Nucleus accumbens (tissue), 56 donors: Measurements from ENCODE around the gene FGF7.
"Not testable (repeated sequence)": the region's sequence is repeated elsewhere in the genome, so short reads cannot be mapped to it uniquely, and the experiment has no call there.

Experiments
- DNase-seq, 56 donors: peaks; one replicate each; lab custom pipeline; 2025; lab: John Stamatoyannopoulos, UW

The FGF7 gene

GRCh38 chr15:49438962-49439631 is 16.1 kb downstream of the FGF7 start:
- peak in 6 of 56 donors; percentile 1 to 9 (median 2) for DNase-seq

DNA sequence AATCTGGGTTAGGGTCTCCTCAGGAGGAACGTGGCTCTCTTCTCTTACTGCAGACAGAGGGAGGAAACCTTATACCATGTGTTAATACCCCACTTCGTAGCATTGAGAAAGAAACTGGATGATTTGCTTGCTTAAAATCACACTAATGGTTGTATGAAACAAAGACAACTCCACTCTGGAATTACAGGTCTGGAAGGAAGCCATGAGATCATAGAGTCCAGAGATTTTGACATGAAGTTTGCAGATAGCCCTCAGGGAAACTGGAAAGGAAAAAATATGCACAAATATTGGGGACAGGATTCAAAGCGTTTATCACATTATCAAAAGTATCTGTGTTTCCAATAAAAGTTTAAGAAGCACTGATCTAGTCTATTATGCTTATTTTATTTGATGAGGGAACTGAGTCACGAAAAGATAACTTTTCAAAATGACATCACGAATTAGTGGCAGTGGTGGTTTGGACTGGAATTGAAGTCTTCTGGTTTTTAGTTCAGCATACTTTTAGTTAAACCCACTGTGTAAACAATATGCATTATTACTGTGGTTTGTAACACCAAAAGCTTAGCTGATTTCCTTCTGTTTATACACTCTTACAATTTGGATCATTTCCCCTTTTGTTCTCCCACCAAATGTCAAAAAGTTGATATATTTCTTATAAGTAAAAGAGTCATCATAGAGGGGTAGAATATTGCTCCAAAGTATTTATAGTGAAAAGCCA is 16.8 kb downstream of the FGF7 start:
- DNase-seq: no peak

GRCh38 chr15:49441356-49441755 is 18.3 kb downstream of the FGF7 start:
- DNase-seq: no peak

- DNase-seq: no peak
These were observed 18.8 kb downstream of the FGF7 start for GRCh38 chr15:49441816-49442215.

DNA sequence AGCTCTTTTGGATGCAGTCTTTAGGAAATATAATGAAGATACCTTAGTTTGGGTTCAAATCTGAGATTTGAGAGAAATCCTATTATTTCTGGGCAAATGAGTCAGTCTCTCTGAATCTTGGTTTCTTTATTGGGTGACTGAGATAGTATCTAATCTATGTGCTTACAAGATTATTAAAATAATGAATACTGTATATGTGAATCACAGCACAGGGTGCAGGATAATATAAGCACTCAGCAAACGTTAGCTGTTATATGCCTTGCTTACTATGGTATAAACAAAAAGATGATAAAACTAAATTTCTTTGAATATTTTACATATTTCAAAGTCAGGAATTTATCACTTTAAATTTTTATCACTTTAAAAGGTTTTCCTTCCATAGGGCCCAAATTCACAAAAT is 29.6 kb downstream of the FGF7 start:
- no peak for DNase-seq

DNA sequence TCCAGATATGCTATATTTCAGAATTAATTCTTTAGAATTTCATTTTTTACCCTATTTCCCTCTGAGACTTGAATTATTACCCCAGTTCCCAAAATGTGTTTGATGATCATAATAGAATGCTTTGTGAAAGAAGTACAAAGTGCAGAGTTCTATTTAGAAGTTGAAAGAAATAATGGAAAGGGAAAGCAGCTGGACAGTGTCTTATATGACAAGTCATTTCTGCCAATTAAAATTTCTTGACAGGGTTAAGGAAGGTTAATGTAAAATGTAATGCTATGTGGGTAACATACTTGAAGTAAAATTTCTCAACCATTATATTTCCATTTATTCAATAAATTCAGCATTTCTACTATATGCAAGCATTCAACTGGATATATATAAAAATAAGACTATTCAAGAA is 33.1 kb downstream of the FGF7 start:
- no peak for DNase-seq

- no peak for DNase-seq
These were observed 35.1 kb downstream of the FGF7 start for GRCh38 chr15:49458145-49458544.

DNA sequence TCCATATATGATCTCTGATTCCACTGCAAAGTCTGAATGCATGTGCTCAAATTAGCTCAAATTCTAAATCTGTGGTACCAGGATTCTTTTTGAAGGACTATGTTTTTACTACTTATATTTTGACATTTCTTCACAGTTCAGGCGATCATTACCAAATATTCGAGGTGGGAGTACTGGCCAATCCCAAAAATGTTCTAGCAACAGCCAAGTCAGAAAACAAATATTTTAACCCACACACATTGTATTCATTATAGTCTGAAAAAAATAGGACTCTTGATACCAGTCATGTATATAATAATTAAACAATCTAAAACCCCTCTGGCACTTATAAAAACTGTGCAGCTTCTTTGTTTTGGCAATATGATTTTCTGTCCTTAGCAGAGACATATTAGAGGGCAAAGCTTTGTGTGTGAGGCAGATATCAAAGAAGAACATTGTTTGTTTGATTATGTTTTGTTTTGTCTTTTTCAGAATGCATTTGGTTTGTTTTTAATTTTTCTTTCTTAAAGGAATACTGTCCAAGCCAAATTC is 37.4 kb downstream of the FGF7 start:
- DNase-seq: no peak

- DNase-seq: no peak
These were observed 39.3 kb downstream of the FGF7 start for GRCh38 chr15:49462232-49462844.

GRCh38 chr15:49464522-49464921 is 41.5 kb downstream of the FGF7 start:
- DNase-seq: no peak

DNA sequence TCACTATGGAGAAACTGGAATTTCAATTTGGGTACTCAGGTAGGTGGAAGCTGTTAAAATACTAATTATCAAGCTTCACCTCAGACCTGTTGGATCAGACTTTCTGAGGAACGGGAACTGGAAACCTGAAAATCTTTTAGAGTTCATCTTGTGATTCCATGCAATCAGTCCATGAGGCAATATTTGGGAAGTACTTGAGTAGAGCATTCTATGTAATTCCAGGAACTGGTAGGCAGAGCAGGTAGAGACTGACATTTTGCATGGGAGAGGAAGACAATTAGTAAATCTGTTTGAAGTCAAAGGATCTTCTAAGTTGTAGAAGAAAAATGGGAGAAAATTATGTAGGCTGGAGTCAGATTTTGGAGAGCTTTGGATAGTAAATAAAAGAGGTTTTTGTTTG is 43.1 kb downstream of the FGF7 start:
- DNase-seq: no peak

DNA sequence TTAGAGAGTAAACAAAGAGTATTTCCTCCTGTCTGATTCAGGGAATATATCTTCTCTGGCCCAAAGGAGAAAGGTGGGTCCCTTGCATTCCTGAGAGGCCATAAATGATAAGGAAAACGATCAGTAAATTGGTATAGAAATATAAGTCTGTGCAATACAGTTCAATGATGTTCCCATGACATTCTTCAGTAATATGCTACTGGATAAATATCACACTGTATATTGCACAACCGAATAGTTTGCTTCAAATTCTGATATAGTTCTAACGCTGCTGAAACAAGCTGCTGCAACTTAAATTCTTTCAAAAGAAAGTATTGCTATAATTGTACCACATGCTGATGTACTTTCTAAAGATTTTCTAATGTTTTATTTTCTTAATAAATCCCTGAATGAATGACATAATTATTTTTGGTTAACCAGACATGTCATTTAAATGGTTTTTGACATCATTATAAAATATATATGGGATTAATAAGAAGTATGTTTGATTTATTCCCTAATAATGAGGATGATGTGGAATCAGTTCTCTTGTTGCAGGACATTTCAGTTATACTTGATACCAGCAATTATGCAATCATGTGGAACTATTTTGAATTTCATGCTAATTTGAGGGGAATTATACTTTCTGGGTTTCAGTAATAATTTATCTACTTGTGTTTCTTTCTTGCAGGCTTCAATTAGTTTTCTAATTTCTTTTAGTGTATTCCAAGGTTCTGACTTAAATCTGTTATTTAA is 44.9 kb downstream of the FGF7 start:
- DNase-seq: no peak

GRCh38 chr15:49468481-49468839 is 45.4 kb downstream of the FGF7 start:
- DNase-seq: no peak

DNA sequence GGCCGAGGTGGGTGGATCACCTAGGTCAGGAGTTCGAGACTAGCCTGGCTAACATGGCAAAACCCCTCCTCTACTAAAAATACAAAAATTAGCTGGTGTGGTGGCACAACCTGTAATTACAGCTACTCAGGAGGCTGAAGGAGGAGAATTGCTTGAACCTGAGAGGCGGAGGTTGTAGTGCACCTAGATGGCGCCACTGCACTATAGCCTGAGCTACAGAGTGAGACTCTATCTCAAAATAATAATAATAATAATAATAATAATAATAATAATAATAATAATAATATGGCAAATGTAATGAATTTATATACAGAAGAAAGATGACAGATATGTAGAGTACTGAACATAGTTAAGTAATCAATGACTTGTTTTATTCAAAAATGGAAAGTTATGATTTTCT is 48.2 kb downstream of the FGF7 start:
- DNase-seq: not testable (repeated sequence)

GRCh38 chr15:49471733-49472132 is 48.7 kb downstream of the FGF7 start:
- no peak for DNase-seq

- DNase-seq: no peak
These were observed 49.3 kb downstream of the FGF7 start for GRCh38 chr15:49472338-49472737.

GRCh38 chr15:49473031-49473430 is 50.0 kb downstream of the FGF7 start:
- DNase-seq: no peak

DNA sequence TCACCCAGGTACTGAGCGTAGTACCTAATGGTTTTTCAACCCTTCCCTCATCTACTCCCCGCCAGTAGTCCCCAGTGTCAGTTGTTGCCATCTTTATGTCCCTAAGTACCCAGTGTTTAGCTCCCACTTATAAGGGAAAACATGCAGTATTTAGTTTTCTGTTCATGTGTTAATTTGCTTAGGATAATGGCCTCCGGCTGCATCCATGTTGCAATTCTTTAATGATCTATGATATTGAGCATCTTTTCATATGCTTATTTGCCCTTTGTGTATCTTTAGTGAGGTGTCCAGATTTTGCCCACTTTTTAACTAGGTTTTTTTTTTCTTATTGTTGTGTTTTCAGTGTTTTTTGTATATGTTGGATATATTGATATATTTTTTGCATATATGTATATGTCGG is 55.0 kb downstream of the FGF7 start:
- not testable (repeated sequence) for DNase-seq

DNA sequence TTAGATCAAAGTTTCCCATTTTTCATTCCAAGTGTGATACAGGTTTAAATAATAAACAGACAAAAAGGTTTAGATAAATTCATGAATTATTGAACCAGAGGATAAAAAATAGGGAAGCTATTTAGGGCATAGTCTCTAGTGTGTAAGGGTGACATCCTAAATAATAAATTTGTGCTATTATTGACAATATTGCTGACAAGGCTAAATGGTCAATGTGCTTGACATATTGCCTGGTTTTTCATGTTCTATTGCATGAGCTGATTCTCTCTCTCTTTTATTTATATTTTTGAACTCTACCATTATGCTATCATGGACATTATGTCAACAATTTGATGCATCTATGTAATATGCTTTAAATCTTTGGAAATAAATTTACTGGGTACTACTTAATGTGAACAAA is 55.9 kb downstream of the FGF7 start:
- DNase-seq: not testable (repeated sequence)

- DNase-seq: not testable (repeated sequence)
These were observed 62.4 kb downstream of the FGF7 start for GRCh38 chr15:49485401-49485800.

GRCh38 chr15:49490966-49491365 is 67.9 kb downstream of the FGF7 start:
- no peak for DNase-seq
